CD8-positive, alpha-beta memory T cell (primary cell): ENCODE measurements around the gene ZNF609. TPM values are rescaled to one million over a fixed set of nuclear protein-coding genes. Genes with fewer than 3 reads are reported as not detected.
A peak's percentile ranks its signal among the peaks of the same experiment; 100 is the strongest.

Experiments used
- CTCF ChIA-PET: fragments of 350-600 bp; sonication (Branson Sonifier 250); formaldehyde crosslinking; loops from one replicate; lab custom pipeline; 2021; ENCODE audit warnings: antibody characterized with exemption; lab: Charles Lee
- POLR2A ChIA-PET: fragments of 350-600 bp; sonication (Branson Sonifier 250); formaldehyde crosslinking; loops from one replicate; lab custom pipeline; 2021; ENCODE audit warnings: antibody characterized with exemption; lab: Charles Lee
- DNase-seq, 5 donors: peaks; one replicate each; pipeline versions ENCODE4 v3.0.0 to v3.0.0-alpha.2; 2020 to 2022; ENCODE audit warnings: mixed read lengths in 1 of 5
- H3K27ac ChIP-seq: one replicate; pipeline ENCODE4 v1.7.0; 2013; ENCODE audit warnings: low read depth, mild to moderate bottlenecking, low read length, moderate library complexity
- H3K27me3 ChIP-seq: 2 replicates; pipeline ENCODE4 v1.7.0; 2013; ENCODE audit warnings: low read length, mild to moderate bottlenecking; ENCODE audit not compliant: insufficient read depth, poor library complexity, severe bottlenecking
- H3K36me3 ChIP-seq: 2 replicates; pipeline ENCODE4 v1.7.0; 2013; ENCODE audit warnings: mild to moderate bottlenecking, low read length, moderate library complexity; ENCODE audit not compliant: insufficient read depth
- H3K4me1 ChIP-seq: 2 replicates; pipeline ENCODE4 v1.7.0; 2013; ENCODE audit warnings: mild to moderate bottlenecking, low read length, moderate library complexity; ENCODE audit not compliant: insufficient read depth
- H3K4me3 ChIP-seq: 2 replicates; pipeline ENCODE4 v1.7.0; 2013; ENCODE audit warnings: mild to moderate bottlenecking, low read length
- H3K9me3 ChIP-seq: 2 replicates; pipeline ENCODE4 v1.7.0; 2013; ENCODE audit warnings: mild to moderate bottlenecking, low read length
- H3K27ac Mint-ChIP-seq, 8 donors: one replicate each; pipeline ENCODE4 v1.8.0; 2020 to 2021; ENCODE audit warnings: mixed read lengths in 8 of 8, mild to moderate bottlenecking in 6 of 8, inconsistent platforms in 3 of 8, moderate library complexity in 3 of 8
- H3K27me3 Mint-ChIP-seq, 2 donors: one replicate each; pipeline ENCODE4 v1.8.0; 2020 to 2021; ENCODE audit warnings: mixed read lengths in 2 of 2, mild to moderate bottlenecking in 1 of 2, moderate library complexity in 1 of 2
- H3K36me3 Mint-ChIP-seq, 3 donors: one replicate each; pipeline ENCODE4 v1.8.0; 2020 to 2021; ENCODE audit warnings: mixed read lengths in 3 of 3, inconsistent platforms in 1 of 3, mild to moderate bottlenecking in 1 of 3
- H3K4me1 Mint-ChIP-seq, 3 donors: one replicate each; pipeline ENCODE4 v1.8.0; 2020 to 2021; ENCODE audit warnings: mixed read lengths in 3 of 3, inconsistent platforms in 1 of 3, mild to moderate bottlenecking in 1 of 3
- H3K4me3 Mint-ChIP-seq, 7 donors: one replicate each; pipeline ENCODE4 v1.8.0; 2020 to 2021; ENCODE audit warnings: mixed read lengths in 7 of 7, mild to moderate bottlenecking in 6 of 7, moderate library complexity in 4 of 7, inconsistent platforms in 2 of 7
- H3K9me3 Mint-ChIP-seq, 5 donors: one replicate each; pipeline ENCODE4 v1.8.0; 2020 to 2022; ENCODE audit warnings: mixed read lengths in 5 of 5, mild to moderate bottlenecking in 3 of 5, moderate library complexity in 2 of 5, inconsistent platforms in 1 of 5
- polyA plus RNA-seq: library from polyadenylated mRNA; unstranded; fragments of 300-500 nt; fragmentation: Illumina TruSeq; gene quantifications from one replicate; pipeline ENCODE4 v1.2.3, GENCODE V29; 2021
- total RNA-seq, 2 experiments: library from RNA; stranded (reverse); gene quantifications; one replicate each; pipeline ENCODE4 v1.2.3, GENCODE V29; 2021

Gene ZNF609
- total and polyA plus RNA-seq, 3 experiments from 2014 or later = 10.7 to 38.9 (median 38.0) TPM

DNA sequence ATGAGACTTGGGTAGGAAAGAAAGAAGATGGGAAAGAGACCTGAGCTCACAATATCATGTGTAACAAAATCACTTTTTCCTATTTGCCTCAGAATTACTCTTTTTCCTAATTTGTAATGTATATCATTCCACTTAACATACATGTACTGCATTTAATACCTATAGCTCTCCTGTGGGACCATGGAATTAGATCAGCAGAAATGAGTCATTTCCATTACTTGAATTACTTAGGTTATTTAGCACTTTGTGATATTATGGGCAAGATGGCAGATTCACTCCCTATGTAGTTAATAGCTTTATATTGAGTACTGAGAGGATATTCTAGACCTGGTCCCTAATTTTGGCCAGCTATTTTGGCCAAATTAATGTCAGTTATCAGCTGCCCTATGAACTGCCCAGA, 70.5 kb downstream of the ZNF609 start:
- no peak overlapping the region for H3K27ac ChIP-seq
- H3K27ac Mint-ChIP-seq = no peak overlapping the region
- no peaks in the 10 kb centered on the region for H3K9me3 ChIP-seq
- CTCF ChIA-PET = interaction anchor here (1.2 kb wide), 1 partner anchor 104 kb away, joined by 3 read pairs; no protein-coding TSS in a partner anchor
- H3K4me3 ChIP-seq = no peak overlapping the region
- peaks cover 46 to 82% (median 64%) of the 10 kb centered on the region in 3 donors for H3K4me1 Mint-ChIP-seq
- no peaks in the 10 kb centered on the region for H3K27me3 Mint-ChIP-seq
- no peak overlapping the region for H3K4me3 Mint-ChIP-seq
- no peak for DNase-seq
- POLR2A ChIA-PET = no interaction called here
- peaks cover 34% of the 10 kb centered on the region for H3K4me1 ChIP-seq
- H3K9me3 Mint-ChIP-seq = no peaks in the 10 kb centered on the region
- H3K27me3 ChIP-seq = no peaks in the 10 kb centered on the region
- peaks cover 5 to 30% (median 7%) of the 10 kb centered on the region in 3 donors for H3K36me3 Mint-ChIP-seq
- no peaks in the 10 kb centered on the region for H3K36me3 ChIP-seq

DNA sequence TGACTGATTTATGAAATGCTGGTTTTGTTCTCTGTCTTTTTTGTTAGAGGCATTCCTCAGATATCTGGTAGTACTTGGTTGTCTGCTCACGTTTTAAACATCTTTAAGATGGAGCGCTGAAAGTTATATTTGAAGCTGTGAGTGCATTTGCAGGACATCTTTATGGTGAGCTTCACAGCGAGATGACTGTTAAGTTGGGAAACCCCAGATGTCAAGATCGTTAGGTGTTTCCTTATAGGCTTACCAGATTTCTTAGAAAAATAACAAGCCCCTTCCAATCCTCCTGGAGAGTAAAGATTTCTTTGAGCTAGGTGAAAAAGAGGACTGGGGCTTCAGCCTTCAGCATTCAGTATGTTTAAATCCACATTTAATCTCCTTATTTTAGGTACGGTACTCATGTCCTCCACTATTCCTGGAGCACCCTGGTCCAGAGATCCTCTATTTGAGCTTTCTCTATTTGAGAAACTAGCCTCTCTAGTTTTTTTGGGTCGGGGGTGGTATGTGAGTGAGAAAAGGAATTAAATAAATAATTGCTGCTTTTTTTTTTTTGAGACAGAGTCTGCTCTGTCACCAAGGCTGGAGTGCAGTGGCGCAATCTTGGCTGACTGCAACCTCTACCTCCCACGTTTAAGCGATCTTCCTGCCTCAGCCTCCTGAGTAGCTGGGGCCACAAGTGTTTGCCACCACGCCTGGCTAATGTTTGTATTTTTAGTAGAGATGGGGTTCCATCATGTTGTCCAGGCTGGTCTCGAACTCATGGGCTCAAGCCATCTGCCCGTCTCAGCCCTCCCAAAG, 72.3 kb downstream of the ZNF609 start:
- no peaks in the 10 kb centered on the region for H3K9me3 Mint-ChIP-seq
- H3K36me3 ChIP-seq = no peaks in the 10 kb centered on the region
- ChIA-PET POLR2A (no interaction called here), CTCF (no interaction called here)
- no peak for DNase-seq
- H3K4me1 ChIP-seq = peaks cover 32% of the 10 kb centered on the region
- H3K27me3 ChIP-seq = no peaks in the 10 kb centered on the region
- peak overlapping the region in 1 of 8 donors; percentile 81 for H3K27ac Mint-ChIP-seq
- peaks cover 5 to 22% (median 9%) of the 10 kb centered on the region in 3 donors for H3K36me3 Mint-ChIP-seq
- no peak overlapping the region for H3K4me3 ChIP-seq
- H3K4me3 Mint-ChIP-seq = no peak overlapping the region
- H3K4me1 Mint-ChIP-seq = peaks cover 38 to 71% (median 51%) of the 10 kb centered on the region in 3 donors
- H3K27ac ChIP-seq = no peak overlapping the region
- no peaks in the 10 kb centered on the region for H3K27me3 Mint-ChIP-seq
- H3K9me3 ChIP-seq = no peaks in the 10 kb centered on the region

DNA sequence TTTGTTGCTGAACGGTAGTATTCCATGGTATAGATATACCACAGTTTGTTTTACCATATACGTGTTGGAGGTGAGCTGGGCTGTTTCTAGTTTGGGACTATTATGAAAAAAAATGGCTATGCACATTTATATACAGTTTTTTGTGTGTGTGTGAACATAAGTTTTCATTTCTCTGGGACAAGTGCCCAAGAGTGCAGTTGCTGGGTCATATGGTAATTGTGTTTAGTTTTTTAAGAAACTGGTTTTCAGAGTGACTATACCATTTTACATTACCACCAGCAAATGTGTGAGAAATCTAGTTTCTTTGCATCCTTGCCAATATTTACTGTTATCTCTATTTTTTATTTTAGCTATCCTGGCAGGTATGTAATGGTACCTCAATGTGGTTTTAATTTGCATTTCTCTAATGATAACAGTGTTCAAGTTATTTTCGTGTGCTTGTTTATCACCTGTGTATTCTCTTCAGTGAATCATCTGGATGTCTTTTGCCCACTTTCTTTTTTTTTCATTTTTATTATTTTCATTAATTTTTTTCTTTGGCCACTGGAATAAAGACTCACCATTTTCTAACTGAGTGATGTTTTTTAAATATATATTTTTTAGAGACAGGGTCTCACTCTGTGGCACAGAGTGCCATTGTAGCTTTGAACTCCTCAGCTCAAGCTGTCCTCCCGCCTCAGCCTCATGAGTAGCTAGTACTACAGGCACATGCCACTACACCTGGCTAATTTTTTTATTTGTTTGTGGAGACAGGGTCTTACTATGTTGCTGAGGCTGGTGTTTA, 75.3 kb downstream of the ZNF609 start:
- DNase-seq = no peak
- Mint-ChIP-seq H3K27me3 (no peaks in the 10 kb centered on the region), H3K4me3 (no peak overlapping the region), H3K4me1 (peaks cover 32 to 56% (median 47%) of the 10 kb centered on the region in 3 donors), H3K36me3 (peaks cover 0 to 12% (median 3%) of the 10 kb centered on the region in 3 donors), H3K27ac (peak overlapping the region in 3 of 8 donors; percentile 3 to 86 (median 19)), H3K9me3 (no peaks in the 10 kb centered on the region)
- Histone ChIP-seq H3K9me3 (no peaks in the 10 kb centered on the region), H3K27ac (no peak overlapping the region), H3K4me3 (no peak overlapping the region), H3K4me1 (peaks cover 31% of the 10 kb centered on the region), H3K36me3 (no peaks in the 10 kb centered on the region), H3K27me3 (no peaks in the 10 kb centered on the region)
- ChIA-PET CTCF (no interaction called here), POLR2A (no interaction called here)

DNA sequence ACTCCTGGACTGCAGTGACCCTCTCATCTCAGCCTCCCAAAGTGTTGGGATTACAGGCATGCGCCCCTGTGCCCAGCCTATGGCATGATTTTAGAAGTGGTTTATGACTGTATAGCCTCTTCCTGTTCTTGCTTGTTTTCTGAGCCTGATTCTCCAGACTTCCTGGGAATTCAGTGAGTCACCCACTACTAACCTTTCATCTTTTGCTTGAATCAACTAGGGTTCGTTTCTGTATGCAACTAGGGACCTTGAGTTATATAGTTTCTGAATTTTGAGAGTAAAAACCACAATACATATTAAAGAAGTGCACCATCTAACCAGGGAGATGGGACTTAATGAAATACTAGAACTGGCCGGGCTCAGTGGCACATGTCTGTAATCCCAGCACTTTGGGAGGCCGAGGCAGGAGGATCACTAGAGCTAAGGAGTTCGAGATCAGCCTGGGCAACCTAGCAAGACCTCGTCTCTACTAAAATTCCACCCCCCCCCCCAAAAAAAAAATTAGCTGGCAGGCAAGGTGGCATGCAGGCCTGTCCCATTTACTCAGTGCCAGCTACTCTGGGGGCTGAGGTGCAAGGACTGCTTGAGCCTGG, 76.0 kb downstream of the ZNF609 start:
- Histone ChIP-seq H3K36me3 (no peaks in the 10 kb centered on the region), H3K27me3 (no peaks in the 10 kb centered on the region), H3K9me3 (no peaks in the 10 kb centered on the region), H3K4me3 (no peak overlapping the region), H3K27ac (no peak overlapping the region), H3K4me1 (peaks cover 31% of the 10 kb centered on the region)
- POLR2A ChIA-PET = no interaction called here
- Mint-ChIP-seq H3K9me3 (no peaks in the 10 kb centered on the region), H3K27me3 (no peaks in the 10 kb centered on the region), H3K36me3 (peaks cover 0 to 12% (median 3%) of the 10 kb centered on the region in 3 donors), H3K27ac (peak overlapping the region in 4 of 8 donors; percentile 29 to 86 (median 33)), H3K4me3 (no peak overlapping the region), H3K4me1 (peaks cover 29 to 50% (median 42%) of the 10 kb centered on the region in 3 donors)
- no peak for DNase-seq
- CTCF ChIA-PET = no interaction called here

DNA sequence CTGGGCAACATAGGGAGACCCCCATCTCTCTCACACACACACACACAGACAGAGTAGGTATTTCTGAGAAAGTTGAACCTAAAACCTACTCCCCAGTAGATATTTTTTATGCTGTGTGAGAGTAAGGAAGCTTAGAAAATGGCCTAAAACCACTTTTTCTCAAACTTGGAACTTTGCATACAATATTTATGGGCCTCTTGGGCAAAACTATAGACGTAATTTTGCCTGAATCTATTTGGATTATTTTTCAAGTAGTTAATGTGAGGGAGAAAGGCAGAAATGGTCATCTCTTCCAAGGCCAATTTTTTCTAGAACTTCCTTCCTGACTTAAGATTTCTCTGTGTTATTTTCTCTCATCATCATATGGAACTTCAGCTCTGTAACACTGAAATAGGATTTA, 81.7 kb downstream of the ZNF609 start:
- Histone ChIP-seq H3K27ac (no peak overlapping the region), H3K27me3 (no peaks in the 10 kb centered on the region), H3K4me3 (no peak overlapping the region), H3K36me3 (no peaks in the 10 kb centered on the region), H3K4me1 (no peaks in the 10 kb centered on the region), H3K9me3 (no peaks in the 10 kb centered on the region)
- Mint-ChIP-seq H3K36me3 (peaks cover 5 to 16% (median 5%) of the 10 kb centered on the region in 3 donors), H3K4me1 (peaks cover 22 to 47% (median 43%) of the 10 kb centered on the region in 3 donors), H3K27ac (peak overlapping the region in 2 of 8 donors; percentile 13 to 36), H3K27me3 (no peaks in the 10 kb centered on the region), H3K9me3 (no peaks in the 10 kb centered on the region), H3K4me3 (no peak overlapping the region)
- no peak for DNase-seq
- ChIA-PET POLR2A (interaction anchor here (0.7 kb wide), 1 partner anchor 38 kb away, joined by 12 read pairs; no protein-coding TSS in a partner anchor), CTCF (no interaction called here)

DNA sequence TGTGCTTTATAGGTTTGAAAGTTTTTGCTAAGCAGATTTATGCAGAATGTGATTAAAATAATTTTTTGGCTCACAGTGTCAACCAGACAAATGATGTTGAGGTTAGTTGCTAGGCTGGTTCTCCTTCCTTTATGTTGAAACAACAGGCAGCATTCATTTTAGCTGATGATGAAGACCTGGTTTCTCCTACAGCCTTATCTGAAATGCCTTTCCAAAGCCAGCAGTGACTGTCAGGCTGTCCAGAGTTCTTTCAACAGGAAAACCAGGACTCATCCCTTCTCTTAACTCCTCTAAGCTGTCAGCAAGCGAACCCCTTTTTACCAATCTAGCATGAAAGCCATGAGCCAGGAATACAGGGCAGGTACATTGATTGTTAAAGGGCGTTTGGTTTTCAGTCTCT, 84.1 kb downstream of the ZNF609 start:
- POLR2A ChIA-PET = no interaction called here
- H3K4me3 Mint-ChIP-seq = no peak overlapping the region

DNA sequence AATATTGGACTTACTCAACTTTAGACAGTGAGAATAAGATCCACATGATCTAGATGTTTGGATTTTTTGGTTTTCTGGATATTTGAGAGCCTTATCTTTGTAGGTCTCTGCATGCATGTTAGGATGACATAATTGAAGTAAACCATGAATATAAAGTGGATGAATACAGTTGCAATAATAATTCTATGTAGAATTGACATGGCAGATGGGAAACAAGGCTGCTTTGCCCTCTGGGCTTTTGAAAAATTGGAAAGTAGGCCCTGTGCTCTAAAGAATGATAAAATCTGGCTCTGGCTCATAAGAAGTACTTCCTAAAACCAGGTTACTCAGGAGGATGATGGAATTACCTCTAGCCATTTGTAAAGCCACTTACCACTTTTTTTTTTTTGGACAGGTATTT, 86.9 kb downstream of the ZNF609 start:
- CTCF ChIA-PET = no interaction called here
- POLR2A ChIA-PET = no interaction called here
- H3K4me3 Mint-ChIP-seq = no peak overlapping the region
- peaks cover 9% of the 10 kb centered on the region for H3K4me1 ChIP-seq
- H3K36me3 ChIP-seq = no peaks in the 10 kb centered on the region
- H3K36me3 Mint-ChIP-seq = peaks cover 5 to 17% (median 6%) of the 10 kb centered on the region in 3 donors
- H3K4me1 Mint-ChIP-seq = peaks cover 34 to 74% (median 62%) of the 10 kb centered on the region in 3 donors
- DNase-seq = no peak
- no peak overlapping the region for H3K27ac ChIP-seq
- no peaks in the 10 kb centered on the region for H3K9me3 ChIP-seq
- H3K4me3 ChIP-seq = no peak overlapping the region
- H3K9me3 Mint-ChIP-seq = no peaks in the 10 kb centered on the region
- peak overlapping the region in 3 of 8 donors; percentile 12 to 33 (median 19) for H3K27ac Mint-ChIP-seq
- H3K27me3 Mint-ChIP-seq = no peaks in the 10 kb centered on the region
- no peaks in the 10 kb centered on the region for H3K27me3 ChIP-seq

More for the DNA sequence above, 84.1 kb downstream of the ZNF609 start:
- H3K4me1 ChIP-seq = peaks cover 4% of the 10 kb centered on the region
- no peak overlapping the region for H3K4me3 ChIP-seq
- no peak for DNase-seq
- CTCF ChIA-PET = no interaction called here
- no peaks in the 10 kb centered on the region for H3K27me3 Mint-ChIP-seq
- H3K27ac ChIP-seq = no peak overlapping the region
- H3K27ac Mint-ChIP-seq = peak overlapping the region in 4 of 8 donors; percentile 18 to 61 (median 34)
- no peaks in the 10 kb centered on the region for H3K36me3 ChIP-seq
- peaks cover 33 to 62% (median 56%) of the 10 kb centered on the region in 3 donors for H3K4me1 Mint-ChIP-seq
- no peaks in the 10 kb centered on the region for H3K9me3 Mint-ChIP-seq
- H3K9me3 ChIP-seq = no peaks in the 10 kb centered on the region
- no peaks in the 10 kb centered on the region for H3K27me3 ChIP-seq
- H3K36me3 Mint-ChIP-seq = peaks cover 5 to 18% (median 7%) of the 10 kb centered on the region in 3 donors
